ENCODE measurements around the gene BORCS5.
"Not testable (repeated sequence)": the region's sequence is repeated elsewhere in the genome, so short reads cannot be mapped to it uniquely, and the experiment has no call there.

The BORCS5 gene

DNA sequence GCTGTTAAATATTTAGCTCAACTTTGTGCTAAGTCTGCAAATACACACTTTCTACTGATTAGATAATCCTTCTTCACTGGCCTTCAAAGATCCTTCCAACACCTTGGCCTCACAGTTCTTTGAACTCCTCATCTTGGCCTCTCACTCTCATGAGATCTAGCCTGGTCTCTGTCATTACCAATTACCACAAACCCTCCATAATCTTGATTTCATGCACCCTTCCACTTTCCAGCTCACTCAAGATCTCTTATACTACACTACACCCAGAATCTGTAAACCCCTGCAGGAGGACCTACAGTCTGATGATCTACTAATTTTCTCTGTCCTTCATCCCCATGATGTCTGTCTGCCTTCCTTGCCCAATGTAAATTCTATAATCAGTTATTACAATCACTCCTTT lies 134.7 kb downstream of the BORCS5 start:
- DNase-seq: no peak

- DNase-seq: no peak
Observed at GRCh38 chr12:12492547-12492946, 135.7 kb downstream of the BORCS5 start.

- DNase-seq: no peak
Observed at GRCh38 chr12:12495536-12495935, 138.7 kb downstream of the BORCS5 start.

DNA sequence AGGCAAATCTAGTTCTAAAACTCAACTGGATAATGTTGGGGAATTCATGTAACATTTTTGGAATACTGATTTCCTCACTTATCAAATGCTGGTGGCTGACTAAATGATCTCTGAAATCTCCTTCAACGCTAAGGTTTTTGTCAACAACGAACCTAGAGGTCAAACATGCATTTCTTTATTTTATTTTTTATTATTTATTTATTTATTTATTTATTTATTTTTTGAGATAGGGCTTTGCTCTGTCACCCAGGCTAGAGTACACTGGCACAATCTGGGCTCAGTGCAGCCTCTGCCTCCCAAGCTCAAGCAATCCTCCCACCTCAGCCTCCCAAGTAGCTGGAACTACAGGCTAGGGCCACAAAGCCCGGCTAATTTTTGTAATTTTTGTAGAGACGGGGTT lies 141.3 kb downstream of the BORCS5 start:
- DNase-seq: no peak

DNA sequence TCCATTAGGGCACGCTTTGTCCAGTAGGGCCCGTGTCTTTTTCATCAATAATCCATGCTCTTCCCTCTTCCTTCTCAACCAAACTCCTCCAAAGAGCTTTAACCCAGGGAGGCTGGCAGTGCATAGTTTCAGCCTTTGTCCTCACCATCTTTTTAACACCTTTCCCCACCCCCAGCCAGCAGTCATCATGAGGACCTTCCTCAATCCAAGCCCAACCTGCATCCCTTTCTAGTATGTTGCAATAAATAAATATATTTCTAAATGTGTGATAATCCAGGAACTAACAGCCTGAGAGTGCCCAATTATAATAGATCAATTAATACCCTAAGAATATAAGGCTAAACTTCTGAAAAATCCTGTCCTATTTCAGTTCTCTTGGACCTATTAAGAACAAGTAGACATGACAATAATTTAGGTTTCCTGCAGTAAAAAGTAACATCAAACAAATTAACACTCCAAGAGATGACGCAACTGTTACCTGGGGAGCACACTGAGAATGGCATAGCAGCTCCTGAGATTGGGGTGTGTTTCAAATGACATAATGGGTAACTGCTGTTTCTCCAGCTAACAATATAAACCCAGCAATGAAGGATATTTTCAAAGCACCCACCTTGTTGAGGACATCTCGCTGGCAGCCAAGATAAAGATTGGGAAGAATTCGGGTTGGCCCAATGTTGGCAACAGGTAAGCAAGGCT lies 143.2 kb downstream of the BORCS5 start:
- no peak for DNase-seq

- no peak for DNase-seq
Observed at GRCh38 chr12:12501121-12501520, 144.2 kb downstream of the BORCS5 start.

DNA sequence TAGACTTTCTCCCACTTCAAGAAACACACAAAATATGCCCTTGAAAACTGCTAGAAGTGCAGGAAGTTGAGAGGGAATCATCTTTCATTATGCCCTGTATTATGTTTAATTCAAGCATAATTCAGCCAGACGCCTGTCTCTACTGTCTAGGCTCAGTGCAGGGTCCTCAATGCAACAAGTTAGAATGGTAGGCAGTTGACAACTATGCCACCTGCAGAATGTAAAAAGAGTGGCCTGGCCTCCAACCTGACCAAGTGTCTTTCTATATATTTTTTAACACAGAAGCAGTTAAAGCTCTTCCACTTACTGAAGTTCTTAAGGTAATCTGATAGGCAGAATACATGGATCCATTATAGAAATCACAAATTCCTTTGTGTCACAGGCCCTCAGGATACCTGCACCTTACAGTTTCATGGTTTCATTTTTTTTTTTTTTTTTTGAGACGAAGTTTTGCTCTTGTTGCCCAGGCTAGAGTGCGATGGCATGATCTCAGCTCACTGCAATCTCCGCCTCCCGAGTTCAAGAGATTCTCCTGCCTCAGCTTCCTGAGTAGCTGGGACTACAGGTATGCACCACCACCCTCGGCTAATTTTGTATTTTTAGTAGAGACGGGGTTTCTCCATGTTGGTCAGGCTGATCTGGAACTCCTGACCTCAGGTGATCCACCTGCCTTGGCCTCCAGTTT lies 145.4 kb downstream of the BORCS5 start:
- DNase-seq: not testable (repeated sequence)

GRCh38 chr12:12502815-12503151 lies 145.9 kb downstream of the BORCS5 start:
- DNase-seq: no peak

- DNase-seq: no peak
Observed at GRCh38 chr12:12503384-12504078, 146.7 kb downstream of the BORCS5 start.

DNA sequence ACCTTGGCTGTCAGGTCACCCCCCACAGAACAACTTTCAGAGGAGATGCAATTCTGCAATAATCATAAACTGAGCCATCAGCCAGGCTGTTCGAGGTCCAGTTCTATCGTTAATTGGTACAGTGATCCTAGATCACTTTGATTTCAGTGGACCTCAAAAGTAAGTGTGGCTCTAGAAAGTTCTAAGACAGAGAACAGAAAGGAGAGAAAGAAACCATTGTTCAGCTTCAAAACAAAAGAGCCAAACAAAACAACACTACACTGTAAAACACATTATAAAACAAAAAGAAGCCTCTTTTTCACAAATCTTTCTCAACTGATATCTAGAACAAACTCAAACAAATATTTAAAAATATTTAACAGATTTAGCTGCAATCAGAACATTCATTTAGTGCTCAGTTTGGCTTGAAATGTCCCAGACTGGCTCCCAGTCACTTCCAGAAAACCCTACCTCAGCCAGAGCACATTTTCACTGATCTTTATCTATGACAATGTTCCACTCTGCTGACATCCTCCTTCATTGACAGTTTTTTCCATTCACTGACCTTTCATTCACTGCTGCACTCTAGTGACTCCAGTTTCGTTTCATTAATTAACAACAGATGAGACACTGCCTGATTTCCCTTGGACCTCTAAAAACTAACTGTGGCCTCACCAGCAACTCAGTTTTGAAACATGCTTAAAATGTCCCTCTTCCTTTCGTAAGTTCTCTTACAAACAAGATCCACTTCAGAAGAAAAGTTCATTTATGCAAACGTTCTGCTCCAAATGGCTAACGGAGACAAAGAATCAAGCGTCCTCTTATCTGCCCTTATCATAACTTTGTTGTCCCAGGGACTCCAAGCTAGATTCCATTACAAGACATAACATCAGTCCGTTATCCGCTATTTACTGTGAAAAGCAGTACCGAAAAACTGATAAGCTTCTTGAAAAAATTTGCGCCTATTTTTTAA lies 148.9 kb downstream of the BORCS5 start:
- no peak for DNase-seq

DNA sequence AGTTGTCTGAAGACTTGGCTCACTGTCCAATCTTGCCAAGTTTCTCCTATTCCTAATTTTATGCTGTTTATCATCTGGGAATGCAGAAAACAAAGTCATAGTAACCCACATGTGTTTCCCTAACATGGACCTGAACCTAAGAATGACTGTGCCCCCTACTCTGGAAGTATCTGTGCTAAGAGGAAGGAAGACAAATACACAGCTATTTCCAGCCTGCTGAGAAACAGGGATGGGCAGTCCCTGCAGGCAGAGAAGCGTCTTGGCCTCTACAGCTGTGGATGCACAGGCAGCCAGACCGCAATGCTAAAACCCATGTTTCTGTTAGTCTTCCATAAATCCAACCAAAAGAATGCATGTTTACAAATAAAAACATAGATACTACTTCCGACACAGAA lies 149.6 kb downstream of the BORCS5 start:
- DNase-seq: no peak

GRCh38 chr12:12507121-12507520 lies 150.2 kb downstream of the BORCS5 start:
- DNase-seq: no peak

- no peak for DNase-seq
Observed at GRCh38 chr12:12508612-12509011, 151.7 kb downstream of the BORCS5 start.

DNA sequence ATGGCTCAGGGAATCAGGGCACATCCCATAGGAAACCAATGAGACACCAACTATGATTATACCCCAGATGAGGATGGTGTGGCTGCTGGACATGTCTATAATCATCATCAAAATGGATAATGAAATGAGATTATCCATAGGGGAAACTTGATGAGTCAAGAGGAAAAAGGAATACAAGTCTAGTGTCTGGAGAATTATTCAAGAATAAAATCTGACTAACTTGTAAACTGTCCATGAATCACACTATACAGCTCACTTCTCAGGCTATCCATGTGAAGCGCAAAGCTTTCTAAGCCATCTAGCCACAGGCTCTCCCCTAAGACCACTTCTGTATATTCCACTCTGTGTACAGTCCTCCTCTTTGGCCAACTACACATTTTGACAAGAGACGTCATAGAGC lies 153.3 kb downstream of the BORCS5 start:
- no peak for DNase-seq

- no peak for DNase-seq
Observed at GRCh38 chr12:12510551-12510950, 153.7 kb downstream of the BORCS5 start.

DNA sequence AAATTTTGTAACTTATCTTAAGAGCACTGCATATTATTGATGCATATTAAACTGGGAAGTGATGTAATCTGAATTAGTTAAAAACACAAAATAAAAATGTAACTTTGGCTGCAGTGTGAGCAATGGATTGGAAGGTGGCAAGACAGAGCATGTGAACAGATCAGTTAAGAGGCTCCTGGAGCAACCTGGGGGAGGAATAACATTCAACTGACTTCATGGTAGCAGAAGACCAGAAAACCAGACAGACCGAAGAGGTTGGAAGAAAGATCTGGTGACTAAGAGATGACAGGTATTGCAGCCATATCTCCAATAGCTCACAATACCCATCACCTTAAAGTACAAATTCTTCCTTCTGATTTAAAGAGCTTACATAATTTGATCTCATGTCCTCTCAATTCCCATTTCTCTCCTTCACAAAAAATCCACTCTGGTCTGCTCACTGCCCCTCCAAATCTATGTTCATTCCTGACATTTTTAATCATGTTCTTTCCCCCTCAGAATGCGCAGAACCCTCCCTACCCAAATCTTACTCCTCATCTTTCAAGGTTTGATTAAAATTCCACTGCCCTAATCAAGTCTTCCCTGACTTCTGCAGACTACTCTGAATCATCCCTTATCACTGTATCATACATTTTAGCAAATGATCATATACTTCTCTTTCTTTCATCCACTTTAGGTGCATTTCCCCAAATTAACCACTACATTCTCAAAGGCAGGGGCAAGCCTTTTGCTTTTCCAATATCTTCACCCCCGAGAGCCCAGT lies 154.3 kb downstream of the BORCS5 start:
- no peak for DNase-seq

DNA sequence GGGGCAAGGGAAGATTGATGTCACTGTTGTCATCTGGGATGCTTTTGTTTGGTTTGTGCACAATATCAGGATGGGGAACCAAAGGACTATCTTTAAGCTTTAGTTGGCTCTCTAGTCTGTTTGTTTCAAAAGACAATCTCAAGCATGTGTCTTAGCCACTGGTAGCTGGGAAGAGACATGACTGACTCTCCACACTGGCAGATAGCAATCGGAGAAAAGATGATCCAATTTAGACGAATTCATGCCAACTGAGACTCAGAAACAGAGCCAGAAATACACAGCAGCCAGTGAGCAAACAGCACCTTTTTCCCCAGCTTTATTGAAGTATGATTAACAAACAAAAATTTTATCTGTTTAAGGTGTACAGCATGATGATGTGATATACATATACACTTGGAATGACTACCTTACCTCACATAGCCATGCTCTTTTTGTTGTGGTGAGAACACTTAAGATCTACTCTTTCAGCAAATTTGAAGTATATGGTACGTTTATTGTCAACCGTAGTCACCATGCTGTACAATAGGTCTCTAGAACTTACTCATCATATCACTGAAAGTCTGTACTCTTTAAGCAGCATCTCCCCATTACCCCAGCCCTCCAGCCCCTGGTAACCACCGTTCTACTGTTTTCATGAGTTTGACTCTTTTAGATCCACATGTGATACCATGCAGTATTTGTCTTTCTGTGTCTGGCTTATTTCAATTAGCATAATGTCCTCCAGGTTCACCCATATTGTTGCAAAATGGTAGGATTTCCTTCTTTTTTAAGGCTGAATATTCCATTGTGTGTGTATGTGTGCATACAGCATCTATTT lies 155.2 kb downstream of the BORCS5 start:
- no peak for DNase-seq

- DNase-seq: no peak
Observed at GRCh38 chr12:12513416-12514006, 156.6 kb downstream of the BORCS5 start.

GRCh38 chr12:12518464-12518845 lies 161.6 kb downstream of the BORCS5 start:
- no peak for DNase-seq

GRCh38 chr12:12518919-12519318 lies 162.0 kb downstream of the BORCS5 start:
- no peak for DNase-seq

Data from GOT3 (cell line).